ENCODE results near the gene CSRP1. TPM values are rescaled to one million over a fixed set of nuclear protein-coding genes. Genes with fewer than 3 reads are reported as not detected.

CSRP1 gene
- total and polyA plus RNA-seq, 4 donors, result 599 to 1,490 (median 771) TPM

DNA sequence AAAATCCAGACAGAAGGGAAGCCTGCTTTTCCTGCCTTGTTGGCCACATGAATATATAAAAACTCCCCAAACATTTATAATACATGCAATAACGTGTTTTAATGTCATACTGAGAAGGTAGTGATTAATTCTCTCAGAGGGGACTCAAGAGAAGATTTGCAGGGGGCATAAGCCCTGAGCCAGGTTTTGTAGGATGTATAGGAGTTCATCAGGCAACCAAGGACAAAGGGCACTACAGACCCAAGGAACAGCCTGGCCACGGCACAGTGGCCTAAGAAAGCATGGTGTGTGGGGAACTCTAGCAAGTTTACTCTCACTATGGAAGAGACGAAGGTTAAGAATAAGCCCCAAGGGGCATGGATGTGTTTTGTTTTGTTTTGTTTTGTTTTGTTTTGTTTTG lies 70.0 kb downstream of the CSRP1 start:
- Histone ChIP-seq H3K36me3 (ENCODE audit: control insufficient read depth in 1 of 2, insufficient read depth in 2 of 2, low read length in 1 of 2) (no peaks in the 10 kb centered on the region), H3K27me3 (ENCODE audit: control insufficient read depth in 1 of 2, insufficient read depth in 2 of 2, low read length in 1 of 2) (no peaks in the 10 kb centered on the region), H3K4me3 (ENCODE audit: low read length in 2 of 2) (no peak overlapping the region), H3K9me3 (ENCODE audit: control insufficient read depth, low read length) (no peaks in the 10 kb centered on the region), H3K4me1 (ENCODE audit: control insufficient read depth in 1 of 2, insufficient read depth in 2 of 2, low read length in 2 of 2) (peaks cover 0 to 2% of the 10 kb centered on the region in 2 donors), H3K27ac (ENCODE audit: low read depth in 1 of 2, low read length in 2 of 2) (no peak overlapping the region)
- DNase-seq (no peak), ATAC-seq (ENCODE audit: low FRiP score) (no peak)
- WGBS, 2 donors, result 71 to 81% methylated on average over 3 of the region's 3 CpGs
- intact Hi-C loops (cut with DNase I), result no loop called here

DNA sequence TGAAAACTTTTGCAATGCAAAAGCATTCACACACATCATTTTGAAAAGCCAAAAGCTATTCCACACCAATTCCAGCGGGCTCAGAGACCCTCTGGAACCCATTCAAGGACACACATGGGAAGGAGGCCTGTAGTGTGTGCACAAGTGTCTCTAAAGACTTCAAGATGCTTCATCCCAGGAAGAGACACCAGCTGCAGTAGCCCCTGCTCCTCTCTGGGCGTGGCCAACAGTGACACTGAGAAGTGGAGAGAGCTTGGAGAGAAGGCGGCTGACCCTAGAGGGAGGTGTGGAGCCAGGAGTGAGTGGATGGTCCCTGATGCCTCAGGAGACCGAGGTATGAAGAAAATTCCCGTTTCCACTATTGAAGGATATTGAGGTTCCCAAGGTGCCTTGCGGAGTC lies 70.5 kb downstream of the CSRP1 start:
- DNase-seq (no peak), ATAC-seq (ENCODE audit: low FRiP score) (no peak)
- Histone ChIP-seq H3K9me3 (ENCODE audit: control insufficient read depth, low read length) (no peaks in the 10 kb centered on the region), H3K27me3 (ENCODE audit: control insufficient read depth in 1 of 2, insufficient read depth in 2 of 2, low read length in 1 of 2) (no peaks in the 10 kb centered on the region), H3K4me1 (ENCODE audit: control insufficient read depth in 1 of 2, insufficient read depth in 2 of 2, low read length in 2 of 2) (peaks cover 0 to 2% of the 10 kb centered on the region in 2 donors), H3K4me3 (ENCODE audit: low read length in 2 of 2) (no peak overlapping the region), H3K36me3 (ENCODE audit: control insufficient read depth in 1 of 2, insufficient read depth in 2 of 2, low read length in 1 of 2) (no peaks in the 10 kb centered on the region), H3K27ac (ENCODE audit: low read depth in 1 of 2, low read length in 2 of 2) (no peak overlapping the region)
- intact Hi-C loops (cut with DNase I), result no loop called here
- WGBS, 2 donors, result 68 to 70% methylated on average over 6 of the region's 6 CpGs

DNA sequence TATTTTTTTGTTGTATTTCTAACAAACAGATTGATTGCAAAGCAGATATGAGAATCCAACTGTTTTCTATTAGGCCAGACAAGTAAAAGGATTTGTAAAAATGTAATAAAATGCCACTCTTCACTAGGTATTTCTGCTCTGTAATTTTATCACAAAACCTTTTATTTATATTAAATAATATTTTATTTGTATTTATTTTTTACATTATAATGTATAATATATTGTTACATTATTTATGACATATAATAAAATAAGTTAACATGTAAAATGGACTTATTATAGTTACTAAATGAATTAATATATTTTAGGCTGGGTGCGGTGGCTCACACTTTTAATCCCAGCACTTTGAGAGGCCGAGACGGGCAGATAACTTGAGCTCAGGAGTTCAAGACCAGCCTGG lies 72.7 kb downstream of the CSRP1 start:
- intact Hi-C loops (cut with DNase I), result no loop called here
- no peaks in the 10 kb centered on the region for H3K36me3 ChIP-seq (ENCODE audit: control insufficient read depth in 1 of 2, insufficient read depth in 2 of 2, low read length in 1 of 2)
- no peaks in the 10 kb centered on the region for H3K27me3 ChIP-seq (ENCODE audit: control insufficient read depth in 1 of 2, insufficient read depth in 2 of 2, low read length in 1 of 2)
- 93 to 97% methylated on average over 3 of the region's 3 CpGs for WGBS, 2 donors
- peaks cover 0 to 2% of the 10 kb centered on the region in 2 donors for H3K4me1 ChIP-seq (ENCODE audit: control insufficient read depth in 1 of 2, insufficient read depth in 2 of 2, low read length in 2 of 2)
- H3K27ac ChIP-seq (ENCODE audit: low read depth in 1 of 2, low read length in 2 of 2), result no peak overlapping the region
- DNase-seq, result no peak
- H3K9me3 ChIP-seq (ENCODE audit: control insufficient read depth, low read length), result no peaks in the 10 kb centered on the region
- ATAC-seq (ENCODE audit: low FRiP score), result no peak
- H3K4me3 ChIP-seq (ENCODE audit: low read length in 2 of 2), result no peak overlapping the region

DNA sequence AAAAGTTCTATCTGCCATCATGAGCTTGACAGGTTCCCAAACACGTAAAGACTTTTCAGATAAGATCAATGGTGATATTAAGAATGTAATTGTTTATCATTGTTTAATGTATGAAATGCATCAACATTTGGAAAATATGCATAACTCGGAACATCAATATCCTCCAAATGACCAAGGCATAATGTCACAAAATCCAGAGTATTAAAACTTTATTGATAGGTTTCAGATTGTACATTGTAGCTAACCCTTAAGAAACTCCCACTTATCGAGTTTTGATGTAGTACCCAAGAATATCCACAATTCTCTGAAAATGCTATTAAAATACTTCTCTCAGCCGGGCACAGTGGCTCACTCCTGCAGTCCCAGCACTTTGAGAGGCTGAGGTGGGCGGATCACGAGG lies 73.3 kb downstream of the CSRP1 start:
- no peak overlapping the region for H3K4me3 ChIP-seq (ENCODE audit: low read length in 2 of 2)
- no peak for DNase-seq
- H3K36me3 ChIP-seq (ENCODE audit: control insufficient read depth in 1 of 2, insufficient read depth in 2 of 2, low read length in 1 of 2), result no peaks in the 10 kb centered on the region
- WGBS, 2 donors, result 63 to 65% methylated on average over 6 of the region's 6 CpGs
- intact Hi-C loops (cut with DNase I), result no loop called here
- ATAC-seq (ENCODE audit: low FRiP score), result no peak
- no peaks in the 10 kb centered on the region for H3K9me3 ChIP-seq (ENCODE audit: control insufficient read depth, low read length)
- peaks cover 0 to 2% of the 10 kb centered on the region in 2 donors for H3K4me1 ChIP-seq (ENCODE audit: control insufficient read depth in 1 of 2, insufficient read depth in 2 of 2, low read length in 2 of 2)
- no peak overlapping the region for H3K27ac ChIP-seq (ENCODE audit: low read depth in 1 of 2, low read length in 2 of 2)
- no peaks in the 10 kb centered on the region for H3K27me3 ChIP-seq (ENCODE audit: control insufficient read depth in 1 of 2, insufficient read depth in 2 of 2, low read length in 1 of 2)

Other genes with a start within 250 kb of the CSRP1 start
- gene PKP1, start 223.6 kb downstream of the CSRP1 start, total RNA-seq, result under 1 TPM; 0.16 to 0.39 TPM
- under 1 TPM; 0.08 to 0.25 TPM for gene PKP1, start 223.6 kb downstream of the CSRP1 start, polyA plus RNA-seq
- under 1 TPM; 0.21 to 0.36 TPM for gene TNNT2, start 129.4 kb downstream of the CSRP1 start, total RNA-seq
- 10 to 100 TPM in 1 of 2 donors, 1 to 10 TPM in 1; 1.0 to 24.0 TPM for gene TNNT2, start 129.4 kb downstream of the CSRP1 start, polyA plus RNA-seq
- under 1 TPM in 1 of 2 donors, not detected in 1; 0.71 TPM for gene LAD1, start 107.8 kb downstream of the CSRP1 start, total RNA-seq
- gene LAD1, start 107.8 kb downstream of the CSRP1 start, polyA plus RNA-seq, result 10 to 100 TPM in 1 of 2 donors, under 1 TPM in 1; 0.82 to 33.8 TPM
- not detected for gene TNNI1, start 85.4 kb downstream of the CSRP1 start, total RNA-seq
- under 1 TPM; 0.38 to 0.61 TPM for gene TNNI1, start 85.4 kb downstream of the CSRP1 start, polyA plus RNA-seq
- gene PHLDA3, start 37.9 kb downstream of the CSRP1 start, total RNA-seq, result 10 to 100 TPM; 66.1 to 71.6 TPM
- 10 to 100 TPM; 33.7 to 46.1 TPM for gene PHLDA3, start 37.9 kb downstream of the CSRP1 start, polyA plus RNA-seq
- 100 to 1,000 TPM; 167 to 236 TPM for gene NAV1, start 32.0 kb upstream of the CSRP1 start, total RNA-seq
- gene NAV1, start 32.0 kb upstream of the CSRP1 start, polyA plus RNA-seq, result 10 to 100 TPM in 1 of 2 donors, 1 to 10 TPM in 1; 8.3 to 33.8 TPM